ENCODE results near the gene HOXD11.

HOXD11 gene

GRCh38 chr2:176093145-176093897, 13.8 kb upstream of the HOXD11 start:
- no peak for DNase-seq (ENCODE audit: low read depth)

DNA sequence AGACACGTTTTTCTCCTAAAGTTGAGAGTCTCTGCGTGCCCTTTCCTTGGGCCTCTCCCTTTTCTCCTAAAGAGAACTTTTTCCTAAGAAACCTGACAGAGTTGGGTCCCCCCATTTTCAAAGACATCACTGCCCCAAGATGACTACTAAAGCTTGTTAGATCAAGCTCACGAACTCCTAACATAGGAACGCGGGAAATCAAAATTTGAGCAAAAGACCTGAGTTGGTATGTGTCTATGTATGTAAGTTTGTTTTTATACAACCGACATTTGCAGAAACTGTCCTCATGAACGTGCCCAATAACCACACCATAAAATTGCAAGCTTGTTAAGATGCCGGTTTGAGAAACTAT, 13.2 kb upstream of the HOXD11 start:
- DNase-seq (ENCODE audit: low read depth): no peak

DNA sequence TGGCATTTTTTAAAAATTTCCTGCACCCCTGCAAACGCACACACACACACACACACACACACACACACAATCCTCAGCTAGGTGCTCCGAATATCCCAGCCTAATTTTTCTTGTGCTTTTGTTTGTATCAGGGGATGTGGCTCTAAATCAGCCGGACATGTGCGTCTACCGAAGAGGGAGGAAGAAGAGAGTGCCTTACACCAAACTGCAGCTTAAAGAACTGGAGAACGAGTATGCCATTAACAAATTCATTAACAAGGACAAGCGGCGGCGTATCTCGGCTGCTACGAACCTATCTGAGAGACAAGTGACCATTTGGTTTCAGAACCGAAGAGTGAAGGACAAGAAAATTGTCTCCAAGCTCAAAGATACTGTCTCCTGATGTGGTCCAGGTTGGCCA, 12.7 kb upstream of the HOXD11 start:
- no peak for DNase-seq (ENCODE audit: low read depth)

DNA sequence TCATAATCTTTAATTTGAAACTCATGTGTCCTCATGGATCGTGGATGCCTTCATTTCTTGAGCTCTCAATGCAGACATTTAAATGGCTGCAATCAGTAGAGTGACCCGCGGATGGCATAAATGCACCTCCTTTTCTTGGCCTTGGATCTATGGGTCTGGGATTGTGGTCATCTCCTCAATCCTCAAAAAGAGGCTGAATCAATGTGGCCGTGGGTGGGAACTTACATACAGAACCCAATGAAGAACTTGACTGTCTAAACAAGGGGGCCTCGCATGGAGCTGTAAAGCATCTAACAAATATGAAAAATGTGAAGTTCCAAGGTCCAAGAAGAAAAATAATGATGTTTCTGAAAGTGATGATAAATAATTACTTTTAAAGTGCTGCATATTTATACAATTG, 11.7 kb upstream of the HOXD11 start:
- DNase-seq (ENCODE audit: low read depth): no peak

DNA sequence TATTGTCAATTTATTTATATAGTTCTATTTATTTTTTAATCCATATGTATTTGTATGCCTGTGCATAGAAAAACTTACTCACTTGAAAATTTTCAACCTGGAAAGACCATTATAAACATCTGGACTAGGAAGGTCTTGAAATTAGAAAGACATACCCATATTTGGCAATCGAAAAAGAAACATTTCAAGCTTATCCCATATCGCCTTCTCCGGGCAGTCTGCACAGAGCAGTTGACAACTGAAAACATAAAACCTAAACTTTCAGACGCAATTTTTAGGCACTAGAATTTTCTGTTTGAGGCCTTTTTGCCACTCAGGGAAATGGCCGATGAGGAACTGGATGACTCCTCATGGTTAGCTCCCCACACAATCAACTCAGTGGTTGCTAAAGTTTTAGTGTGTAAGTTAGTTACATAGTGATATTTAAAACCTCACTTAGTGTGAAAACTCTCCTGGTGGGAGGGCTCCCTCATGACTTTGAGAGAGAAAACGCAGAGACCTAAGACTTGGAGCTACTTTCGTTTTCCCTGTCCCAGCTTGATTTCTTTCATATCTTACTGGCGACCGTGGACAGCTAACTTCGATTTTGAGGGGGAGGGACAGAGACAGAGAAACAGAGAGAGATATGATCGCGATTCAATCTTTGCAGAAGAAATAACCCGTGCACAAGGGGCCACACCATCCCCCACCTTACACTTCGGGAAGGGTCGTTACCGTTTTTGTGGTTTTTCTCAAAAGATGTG, 10.7 kb upstream of the HOXD11 start:
- no peak for DNase-seq (ENCODE audit: low read depth)

- DNase-seq (ENCODE audit: low read depth): no peak
Observed at GRCh38 chr2:176096986-176097819, 9.9 kb upstream of the HOXD11 start.

GRCh38 chr2:176097820-176098365, 9.2 kb upstream of the HOXD11 start:
- no peak for DNase-seq (ENCODE audit: low read depth)

DNA sequence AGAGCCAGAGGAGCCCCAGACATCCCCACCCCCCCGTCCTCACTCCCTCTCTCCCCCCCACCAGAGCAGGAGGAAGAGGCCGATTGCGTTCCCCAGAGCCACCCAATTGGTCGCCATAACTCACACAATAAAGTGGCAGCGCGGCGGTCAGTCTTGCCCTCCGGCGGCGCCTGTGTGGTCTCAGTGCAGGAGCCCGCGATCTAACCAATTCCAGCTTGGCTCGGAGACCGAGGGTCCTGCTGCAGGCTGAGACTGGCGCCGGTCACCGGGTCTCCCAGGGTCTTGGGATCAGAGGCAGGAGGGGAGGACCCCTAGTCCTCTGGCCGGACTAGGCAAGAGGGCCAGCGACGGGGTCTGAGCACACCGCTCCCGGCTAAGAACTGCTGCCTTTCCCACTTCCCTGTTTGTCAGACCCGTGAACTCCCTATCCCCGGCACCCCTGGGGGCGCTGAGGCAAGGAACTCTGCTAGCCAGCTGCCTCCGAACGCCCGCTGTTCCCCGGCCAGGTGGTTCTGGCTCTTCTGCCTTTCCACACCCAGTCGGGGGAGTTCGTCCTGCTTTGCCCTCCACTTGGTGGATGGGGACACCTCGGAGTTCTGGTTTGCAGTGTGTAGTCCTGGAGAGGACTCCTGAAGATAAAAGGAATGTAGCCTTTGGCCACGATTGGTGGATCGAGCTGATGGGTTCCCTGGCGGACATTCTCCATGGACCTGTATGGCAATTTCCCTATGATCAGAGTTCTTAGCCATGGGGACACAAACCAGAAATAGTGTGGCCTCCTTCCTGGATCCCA, 8.5 kb upstream of the HOXD11 start:
- no peak for DNase-seq (ENCODE audit: low read depth)

DNA sequence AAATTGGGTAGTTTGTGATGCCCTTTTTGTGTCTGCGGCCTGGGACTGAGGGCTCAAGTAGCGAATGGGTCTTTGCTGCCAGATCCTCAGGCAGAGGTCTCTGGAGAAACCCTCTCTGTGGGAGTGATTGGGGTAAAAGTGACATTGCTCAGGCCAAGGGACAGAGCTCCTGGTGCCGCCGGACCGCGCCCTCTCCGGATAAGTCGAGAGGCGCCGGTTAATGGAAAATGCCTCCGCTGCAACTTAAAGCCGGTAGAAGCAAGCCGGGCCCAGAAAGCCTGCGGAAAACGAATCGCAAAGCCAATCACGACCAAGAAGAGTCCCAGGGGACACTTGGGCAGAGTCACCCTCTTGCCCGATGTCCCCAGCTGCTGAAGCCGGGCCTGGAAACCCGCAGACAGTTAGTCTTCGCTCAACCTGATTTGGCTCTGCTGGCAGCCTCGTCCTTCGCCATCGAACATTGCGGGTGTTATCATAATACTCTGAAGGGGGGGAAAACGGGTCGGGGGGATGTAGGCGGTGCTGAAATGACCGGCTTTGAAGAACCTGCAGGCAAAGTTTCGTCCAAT, 7.8 kb upstream of the HOXD11 start:
- no peak for DNase-seq (ENCODE audit: low read depth)

GRCh38 chr2:176099728-176100546, 7.1 kb upstream of the HOXD11 start, which contains the start of gene HOXD12:
TSS of gene HOXD12 (plus strand) at chr2:176099795. CDS start at chr2:176099802, 7 bp downstream.
- no peak for DNase-seq (ENCODE audit: low read depth)

GRCh38 chr2:176100547-176101140, 6.4 kb upstream of the HOXD11 start:
- DNase-seq (ENCODE audit: low read depth): no peak

- no peak for DNase-seq (ENCODE audit: low read depth)
Observed at GRCh38 chr2:176101216-176101830, 5.8 kb upstream of the HOXD11 start.

DNA sequence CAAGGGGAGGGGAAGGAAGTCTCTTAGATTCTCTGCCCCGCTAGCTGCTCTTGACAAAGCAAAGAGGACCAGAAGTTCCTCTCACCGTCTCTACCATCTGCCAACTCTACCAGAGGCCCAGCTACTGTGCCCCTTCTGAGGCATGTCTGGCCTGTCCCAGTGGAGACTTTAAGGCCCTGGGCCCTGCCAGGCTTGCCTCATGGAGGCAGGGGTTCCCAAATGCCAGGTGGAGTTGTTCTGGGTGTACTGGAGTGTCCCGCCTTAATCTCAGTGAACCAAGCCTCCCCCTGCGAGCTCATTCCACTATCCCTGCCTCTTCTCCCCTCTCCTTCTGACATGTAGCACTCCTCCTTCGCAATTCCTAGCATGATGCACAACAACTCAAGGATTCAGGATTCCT, 5.2 kb upstream of the HOXD11 start:
- no peak for DNase-seq (ENCODE audit: low read depth)

- no peak for DNase-seq (ENCODE audit: low read depth)
Observed at GRCh38 chr2:176102309-176102866, 4.7 kb upstream of the HOXD11 start.

DNA sequence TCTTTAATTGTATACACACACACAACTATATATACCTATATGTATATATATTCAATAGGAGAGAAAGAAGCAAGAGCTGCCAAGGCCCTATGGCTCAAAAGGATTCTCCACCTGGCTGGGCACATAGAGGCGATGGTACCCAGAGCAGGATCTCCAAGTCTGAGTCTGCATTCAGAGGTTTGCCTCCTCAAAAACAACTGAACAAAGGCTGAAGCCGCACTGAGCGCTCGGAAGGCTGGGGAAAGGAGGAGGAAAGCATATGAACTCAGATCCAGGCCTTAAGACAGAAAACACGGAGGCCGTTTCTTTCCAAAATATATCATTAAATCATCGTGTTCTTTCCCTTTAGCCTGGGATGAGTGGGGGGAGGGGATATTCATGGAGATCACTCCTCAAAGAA, 3.9 kb upstream of the HOXD11 start:
- DNase-seq (ENCODE audit: low read depth): no peak

GRCh38 chr2:176103742-176104315, 3.3 kb upstream of the HOXD11 start:
- no peak for DNase-seq (ENCODE audit: low read depth)

DNA sequence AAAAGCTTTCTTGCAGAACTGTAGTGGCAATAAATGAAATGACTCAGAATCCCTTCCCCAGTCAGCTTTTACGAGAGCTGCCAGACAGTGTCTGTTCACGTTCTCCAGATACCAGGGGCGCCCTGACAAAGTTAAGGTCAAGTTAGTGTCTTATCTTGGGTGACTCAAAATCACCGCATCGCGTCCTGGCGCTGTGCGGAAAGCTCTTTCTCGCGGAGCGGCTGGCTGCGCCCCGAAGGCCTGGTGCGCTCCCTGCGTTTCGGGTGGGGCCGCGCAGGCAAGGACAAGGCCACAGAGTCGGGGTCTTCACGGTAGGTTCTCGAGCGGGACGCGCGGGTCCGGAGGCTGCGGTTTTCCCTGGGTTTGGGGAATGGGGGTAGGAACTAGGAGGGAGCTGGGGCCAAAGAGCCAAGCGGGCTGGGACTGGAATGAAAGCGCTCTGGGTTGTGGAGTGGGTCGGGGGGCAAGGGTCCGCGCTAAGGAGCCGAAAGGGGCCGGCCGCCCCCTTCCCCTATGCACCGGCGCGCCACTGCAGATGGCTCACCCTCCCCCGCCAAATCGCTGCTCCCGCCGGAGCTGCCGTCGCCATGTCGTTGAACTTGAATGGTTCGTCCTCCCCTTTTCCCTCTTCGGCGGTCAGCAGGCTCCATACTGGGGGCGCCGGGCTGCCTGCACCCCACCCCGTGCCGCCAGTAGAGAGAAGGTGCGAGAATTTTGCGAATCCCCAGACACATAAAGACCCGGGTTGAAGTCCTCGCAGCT, 2.6 kb upstream of the HOXD11 start:
- DNase-seq (ENCODE audit: low read depth): peak; percentile 32
